Activated CD8-positive, alpha-beta memory T cell treated with anti-CD3 and anti-CD28 coated beads, Interleukin-2, amount 50 U/mL, for 1 hour (primary cell): ENCODE measurements around the gene TBL1X.

Source experiments
- DNase-seq: peaks from one replicate; pipeline ENCODE4 v3.0.0-alpha.2; 2020; ENCODE audit errors: extremely low read depth

TBL1X gene

GRCh38 chrX:9586992-9587392, 122.1 kb downstream of the TBL1X start:
- no peak for DNase-seq

GRCh38 chrX:9587642-9588041, 122.8 kb downstream of the TBL1X start:
- DNase-seq: no peak

DNA sequence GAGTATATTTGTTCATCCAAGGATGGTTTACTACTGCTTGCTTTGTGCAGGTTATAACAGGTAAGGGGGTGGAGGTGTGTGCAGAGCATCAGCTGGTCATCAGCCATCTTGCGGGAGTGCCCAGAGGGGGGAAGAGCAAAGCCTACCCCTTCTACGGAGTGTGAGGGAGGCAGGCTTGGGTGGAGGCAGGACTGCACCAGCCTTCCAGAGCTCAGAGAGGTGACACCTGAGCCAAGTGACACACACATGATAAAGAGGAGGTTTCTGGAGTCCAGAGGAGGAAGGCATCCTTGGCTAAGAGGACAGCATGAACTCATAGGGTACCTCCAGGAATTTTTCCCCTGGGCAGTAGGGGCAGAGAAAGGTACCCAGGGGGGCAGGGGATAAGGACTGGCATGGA, 126.6 kb downstream of the TBL1X start:
- no peak for DNase-seq

DNA sequence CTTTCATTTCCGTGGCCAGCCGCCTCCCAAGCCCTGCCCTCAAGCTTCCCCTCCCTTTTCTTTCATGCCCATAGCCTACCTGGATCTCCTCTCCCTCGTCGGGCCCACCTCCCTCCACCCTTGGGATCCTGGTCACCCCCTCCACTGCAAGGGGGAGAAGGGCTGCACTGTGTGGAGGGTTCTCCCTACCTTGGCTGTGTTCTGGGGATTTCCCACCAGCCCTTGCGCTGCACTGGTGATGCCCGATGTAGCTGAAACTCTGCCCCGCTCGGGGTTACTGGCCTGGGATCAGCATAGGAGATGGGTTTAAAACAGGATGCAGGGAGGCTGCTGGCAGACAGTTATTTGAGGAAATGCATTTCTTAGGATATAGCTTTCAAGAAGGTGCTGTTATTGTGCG, 128.9 kb downstream of the TBL1X start:
- DNase-seq: no peak

DNA sequence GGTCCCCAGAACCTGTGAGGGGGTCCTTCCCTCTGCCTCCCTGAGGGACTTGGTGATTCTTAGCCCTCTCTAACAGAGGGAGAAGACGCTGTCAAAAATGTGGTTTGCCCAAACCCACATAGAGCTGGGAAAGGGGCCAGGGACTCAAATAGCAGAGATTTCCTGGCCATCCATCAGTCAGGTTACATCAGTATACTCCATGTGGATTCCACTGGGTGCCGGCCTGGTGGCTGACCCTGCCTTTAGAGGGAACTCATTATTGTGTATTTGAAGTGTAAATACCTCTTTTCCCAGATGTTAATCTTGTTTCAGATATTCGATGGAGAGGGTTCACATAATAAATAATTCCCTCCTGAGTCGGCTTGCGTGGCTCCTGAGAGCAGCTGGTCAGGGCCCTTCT, 130.3 kb downstream of the TBL1X start:
- DNase-seq: no peak

DNA sequence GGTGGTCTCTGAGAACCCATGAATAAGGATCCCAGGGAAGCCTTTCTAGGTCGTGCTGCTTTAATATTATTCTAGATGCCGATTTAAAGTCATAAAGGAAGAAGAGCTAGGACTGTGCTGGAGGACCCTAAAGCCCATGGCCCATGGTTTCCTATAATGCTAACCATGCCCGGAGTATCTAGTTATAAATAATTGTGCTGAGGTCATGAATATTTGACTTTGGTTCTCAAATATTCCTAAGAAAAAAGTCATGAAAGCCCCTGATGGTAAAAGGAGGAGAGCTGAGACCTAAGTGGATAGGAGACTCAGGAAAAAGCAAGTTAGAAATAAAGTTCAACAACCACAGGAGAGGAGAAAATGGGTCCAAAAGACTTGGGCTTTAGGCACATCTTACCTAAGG, 132.0 kb downstream of the TBL1X start:
- no peak for DNase-seq

- DNase-seq: no peak
Measured at GRCh38 chrX:9597361-9598035, 132.6 kb downstream of the TBL1X start.

GRCh38 chrX:9598344-9598743, 133.5 kb downstream of the TBL1X start:
- DNase-seq: no peak

DNA sequence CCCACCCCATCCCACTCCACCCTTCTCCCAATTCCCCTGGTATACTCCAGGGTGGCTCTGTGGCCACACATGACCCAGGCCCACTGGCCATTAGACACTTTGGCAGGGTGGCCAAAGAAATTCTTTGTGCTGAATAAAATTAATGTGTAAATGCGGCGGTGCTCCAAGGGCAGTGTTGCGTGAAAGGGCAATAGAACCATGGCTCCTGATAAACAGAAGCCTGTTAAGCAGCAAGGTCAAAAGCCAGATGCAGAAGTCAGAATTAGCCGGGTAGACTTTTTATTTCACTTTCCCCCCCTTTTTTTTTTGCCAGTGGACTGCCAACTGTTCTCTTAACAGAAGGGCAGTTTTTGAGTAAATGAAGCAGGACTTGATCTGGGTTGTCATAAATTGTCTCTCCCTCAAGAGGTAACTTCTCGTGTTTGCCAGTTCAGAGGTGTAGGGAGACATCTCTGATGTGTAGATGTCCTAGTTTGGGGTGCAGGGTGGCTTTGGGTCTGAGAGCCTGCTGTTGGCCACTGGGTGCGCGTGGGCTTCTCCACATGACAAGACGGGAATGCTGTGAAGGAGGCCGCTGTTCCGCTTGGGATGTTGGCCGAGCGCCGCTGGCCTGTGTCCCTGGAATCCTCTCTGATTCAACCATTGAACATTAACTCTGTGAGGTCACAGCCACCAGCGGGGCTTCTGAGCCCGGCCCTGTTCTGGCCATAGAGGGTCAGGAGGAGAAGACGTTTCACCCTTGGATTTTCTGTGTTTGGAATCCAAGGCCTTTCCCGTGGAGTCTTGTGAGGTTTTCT, 139.5 kb downstream of the TBL1X start:
- no peak for DNase-seq

- DNase-seq: no peak
Measured at GRCh38 chrX:9604908-9605306, 140.0 kb downstream of the TBL1X start.

DNA sequence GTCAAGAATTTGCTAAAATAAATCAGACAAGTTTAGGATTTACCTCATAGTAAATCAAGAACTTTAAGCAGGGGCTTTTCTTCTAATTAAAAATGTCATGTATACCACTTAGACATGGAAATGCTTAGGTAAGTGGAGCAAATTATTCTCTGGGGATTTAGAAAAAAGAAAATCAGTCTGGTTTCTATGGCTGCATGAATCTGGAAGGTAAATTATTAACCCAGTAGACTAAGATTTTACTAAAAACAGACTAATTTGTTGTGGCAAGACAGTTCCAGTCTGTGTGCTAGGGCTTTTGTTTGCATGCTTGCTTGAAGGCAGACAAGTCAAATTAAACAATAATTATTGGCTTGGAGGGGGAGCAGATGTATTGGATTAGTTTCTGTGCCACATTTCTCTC, 140.6 kb downstream of the TBL1X start:
- DNase-seq: no peak

DNA sequence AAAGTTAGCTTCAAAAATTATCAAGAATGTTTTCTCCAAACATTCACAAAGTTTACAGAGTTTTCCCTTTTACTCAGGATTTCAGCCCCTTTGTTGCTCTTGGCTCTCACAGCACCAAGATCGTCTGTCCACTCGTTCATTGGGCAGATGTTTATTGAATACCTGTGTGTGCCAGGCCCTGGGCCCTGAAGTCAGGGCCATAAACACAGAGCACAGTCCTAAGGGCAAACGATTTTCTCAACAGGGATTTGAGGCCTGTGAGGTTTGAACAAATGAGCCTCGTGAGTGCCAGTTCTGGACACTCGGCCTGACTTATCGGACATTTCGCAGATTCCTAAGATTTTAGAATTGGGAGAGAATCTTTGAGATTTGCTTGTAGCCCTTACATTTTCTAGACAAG, 142.1 kb downstream of the TBL1X start:
- no peak for DNase-seq

DNA sequence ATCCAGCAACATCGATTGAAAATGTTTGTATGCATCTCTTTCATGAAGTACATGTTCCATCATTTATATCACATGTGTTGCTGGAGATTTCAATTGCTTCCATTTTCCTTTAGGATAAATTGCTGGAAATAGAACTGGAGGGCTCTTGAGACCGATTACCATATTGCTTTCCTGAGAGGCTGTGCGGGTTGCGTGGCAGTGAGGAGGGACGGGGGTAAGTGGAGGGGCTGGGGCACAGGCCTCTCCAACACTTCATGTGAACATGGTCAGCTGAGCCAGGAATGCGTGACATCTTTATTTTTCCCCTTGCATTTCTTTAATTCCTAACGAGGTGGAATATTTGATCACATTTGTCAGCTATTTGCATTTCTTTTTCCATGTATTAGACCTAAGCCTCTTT, 144.6 kb downstream of the TBL1X start:
- DNase-seq: no peak

DNA sequence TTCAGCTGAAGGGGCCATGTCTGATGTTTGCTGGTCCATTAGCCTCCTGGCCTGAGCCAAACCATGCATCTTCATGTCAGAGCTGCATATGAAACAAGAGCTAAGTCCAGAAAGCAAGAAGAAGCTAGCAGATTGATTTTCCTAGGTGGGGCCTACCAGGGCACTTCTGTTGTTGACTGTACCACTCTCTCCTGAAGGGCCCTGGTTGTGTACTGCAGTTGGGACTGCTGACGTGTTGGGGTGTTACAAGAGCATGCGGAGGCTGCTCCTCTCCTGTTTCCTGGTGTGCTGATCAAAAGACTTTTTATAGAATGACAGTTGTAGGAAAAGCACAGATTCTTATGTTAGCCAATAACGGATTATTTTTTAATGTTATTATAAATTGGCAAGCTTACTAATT, 145.1 kb downstream of the TBL1X start:
- no peak for DNase-seq

- DNase-seq: no peak
Measured at GRCh38 chrX:9610771-9611392, 146.0 kb downstream of the TBL1X start.

GRCh38 chrX:9611436-9612145, 146.7 kb downstream of the TBL1X start:
- no peak for DNase-seq

- DNase-seq: no peak
Measured at GRCh38 chrX:9612146-9612505, 147.3 kb downstream of the TBL1X start.

- DNase-seq: no peak
Measured at GRCh38 chrX:9614016-9614415, 149.2 kb downstream of the TBL1X start.

GRCh38 chrX:9619133-9619532, 154.3 kb downstream of the TBL1X start:
- no peak for DNase-seq

DNA sequence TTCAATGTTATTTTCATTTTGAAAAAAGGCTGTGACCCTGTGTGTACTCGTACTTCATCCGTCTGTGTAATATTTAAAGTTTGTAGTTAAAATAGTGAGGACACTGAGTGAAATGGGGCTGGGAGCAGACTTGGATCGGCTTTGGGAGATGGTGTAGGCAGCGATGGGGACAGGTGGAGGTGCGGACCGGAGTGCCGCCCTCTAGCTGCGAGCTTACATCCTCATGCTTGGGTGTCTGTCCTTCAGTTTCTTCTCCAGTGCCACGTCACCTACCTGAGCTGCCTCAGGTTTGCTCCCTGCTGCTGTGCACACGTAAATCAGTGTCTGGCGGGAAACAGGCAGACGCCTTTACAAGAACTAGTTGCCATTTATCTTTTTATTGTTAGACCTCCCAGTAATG, 154.7 kb downstream of the TBL1X start:
- no peak for DNase-seq

- DNase-seq: no peak
Measured at GRCh38 chrX:9622128-9622527, 157.3 kb downstream of the TBL1X start.

DNA sequence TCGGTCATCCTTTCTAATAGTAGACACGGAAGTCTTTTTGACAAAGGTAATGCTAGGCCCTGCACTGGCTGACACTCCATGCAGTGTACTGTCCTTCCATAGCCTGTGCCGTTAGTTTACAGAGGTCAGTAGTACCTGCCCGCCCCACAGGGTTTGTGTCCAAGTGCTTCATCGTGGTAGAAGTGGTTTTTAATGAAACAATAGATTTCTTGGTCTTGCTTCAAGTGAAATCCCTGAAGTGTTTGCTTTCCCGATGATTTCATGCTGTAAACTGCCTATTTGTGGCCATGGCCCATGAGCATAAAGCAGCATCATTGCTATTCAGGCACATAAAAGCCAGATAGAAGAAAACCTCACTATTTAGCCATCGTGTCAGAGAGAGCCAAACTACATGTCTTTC, 161.5 kb downstream of the TBL1X start:
- no peak for DNase-seq

GRCh38 chrX:9627922-9628321, 163.1 kb downstream of the TBL1X start:
- no peak for DNase-seq
